ENCODE measurements around the gene APOM.

APOM gene

GRCh38 chr6:31686483-31686882, 30.8 kb downstream of the APOM start:
- no peak for DNase-seq

GRCh38 chr6:31687321-31687720, 31.6 kb downstream of the APOM start:
- DNase-seq = no peak

- no peak for DNase-seq
Measured at GRCh38 chr6:31687860-31688693, 32.4 kb downstream of the APOM start.

DNA sequence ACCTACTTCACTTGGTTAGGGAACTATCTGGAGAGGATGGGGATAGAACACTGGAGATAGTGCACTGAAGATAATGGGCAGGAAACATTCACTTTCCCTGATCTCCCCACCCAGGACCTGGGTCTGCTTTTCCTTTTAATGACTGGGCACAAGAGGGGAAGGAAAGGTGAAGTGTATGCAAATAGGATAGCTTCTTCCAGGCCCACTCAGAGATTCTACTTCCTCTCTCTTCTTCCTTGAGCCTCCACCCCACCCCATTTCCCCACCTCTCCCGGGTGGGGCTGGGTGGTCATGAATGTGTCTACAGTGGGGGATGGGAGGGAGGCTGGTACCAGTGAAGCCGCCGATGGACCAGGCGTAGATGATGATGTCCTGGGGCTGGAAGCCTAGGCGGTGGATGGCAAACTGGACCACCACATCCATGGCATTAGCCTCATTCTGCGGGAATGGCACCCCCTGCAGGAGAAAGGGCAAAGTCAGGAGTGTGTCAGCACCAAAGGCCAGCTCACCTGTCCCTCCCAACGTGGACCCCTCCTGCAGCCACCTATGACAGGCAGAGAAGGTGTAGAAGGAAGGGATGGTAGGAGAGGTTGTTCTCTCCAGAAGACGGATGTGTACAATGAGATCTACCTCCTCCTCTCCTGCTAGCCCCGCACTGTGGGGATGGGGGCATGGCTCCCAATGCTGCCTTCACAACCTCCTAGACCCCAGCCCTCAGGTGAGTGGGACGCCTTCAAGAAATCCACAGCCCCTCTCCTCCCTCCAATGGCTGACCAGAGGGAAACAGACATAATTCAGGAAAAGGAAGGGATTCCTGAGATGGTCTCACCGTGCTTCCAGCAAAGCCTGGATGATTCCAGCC, 33.8 kb downstream of the APOM start:
- DNase-seq = no peak

GRCh38 chr6:31690231-31691077, 34.8 kb downstream of the APOM start:
- no peak for DNase-seq

- DNase-seq = no peak
Measured at GRCh38 chr6:31691078-31691463, 35.4 kb downstream of the APOM start.

DNA sequence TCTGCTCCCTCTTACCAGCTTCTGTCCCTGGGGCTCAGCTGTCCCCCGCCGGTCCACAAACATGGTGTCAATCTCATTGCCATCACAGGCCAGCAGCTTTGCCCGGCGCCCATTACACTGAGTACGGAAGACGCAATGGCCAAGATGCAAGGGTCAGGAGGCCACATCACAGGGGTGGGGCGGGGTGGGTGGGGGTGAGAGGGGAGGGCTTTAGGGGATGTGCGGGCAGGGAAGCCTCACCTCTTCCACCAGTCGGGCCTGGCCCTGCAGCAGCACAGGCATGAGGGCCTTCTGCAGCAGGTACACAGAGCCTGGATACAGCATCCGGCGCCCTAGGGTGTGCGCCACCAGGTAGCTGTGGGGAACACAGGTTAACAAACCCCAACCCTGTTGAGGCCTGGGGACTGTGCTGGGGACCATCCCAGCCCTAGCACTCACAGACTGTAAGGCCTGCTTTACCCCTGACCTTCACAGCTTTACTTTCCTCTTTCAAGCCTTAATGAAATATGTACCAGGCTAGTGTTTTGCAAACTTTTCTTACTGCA, 35.9 kb downstream of the APOM start:
- no peak for DNase-seq

DNA sequence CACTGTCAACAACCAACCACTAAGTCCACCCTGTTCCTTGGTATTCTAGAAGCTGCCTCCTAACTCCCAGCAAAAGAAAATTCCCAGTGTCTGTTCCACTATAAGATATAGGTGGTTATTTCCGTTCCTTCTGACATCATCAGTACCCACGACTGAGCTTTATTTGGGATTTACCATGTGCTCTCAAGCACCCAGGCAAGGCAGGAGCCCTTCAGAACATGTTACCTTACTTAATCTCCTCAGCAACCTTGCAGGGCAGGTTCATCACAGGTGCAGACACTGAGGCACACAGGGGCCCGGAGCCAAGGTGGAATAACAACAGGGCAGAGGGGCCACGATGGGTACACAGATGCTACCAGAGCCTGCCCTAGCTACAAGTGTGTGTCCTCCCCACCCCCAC, 36.7 kb downstream of the APOM start:
- no peak for DNase-seq

DNA sequence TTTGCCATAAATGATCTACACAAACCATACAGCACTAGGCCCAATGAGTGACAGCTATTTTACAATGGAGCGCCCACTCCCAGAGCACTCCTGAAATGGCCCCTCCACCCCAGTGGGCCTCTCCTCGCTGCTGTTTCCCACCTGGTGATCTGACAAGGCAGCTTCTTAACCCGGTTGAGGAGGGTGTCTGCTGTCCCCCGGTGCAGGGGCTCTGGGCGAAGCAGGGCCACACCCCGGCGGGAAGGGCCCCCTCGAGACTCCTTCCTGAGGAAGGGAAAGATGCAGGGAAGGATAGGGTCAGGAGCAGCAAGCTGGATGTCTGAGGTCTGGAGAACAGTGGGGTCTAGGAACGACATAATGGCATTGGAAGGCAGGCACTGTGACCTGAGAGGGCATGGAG, 37.2 kb downstream of the APOM start:
- no peak for DNase-seq

GRCh38 chr6:31693535-31693934, 37.8 kb downstream of the APOM start:
- no peak for DNase-seq

DNA sequence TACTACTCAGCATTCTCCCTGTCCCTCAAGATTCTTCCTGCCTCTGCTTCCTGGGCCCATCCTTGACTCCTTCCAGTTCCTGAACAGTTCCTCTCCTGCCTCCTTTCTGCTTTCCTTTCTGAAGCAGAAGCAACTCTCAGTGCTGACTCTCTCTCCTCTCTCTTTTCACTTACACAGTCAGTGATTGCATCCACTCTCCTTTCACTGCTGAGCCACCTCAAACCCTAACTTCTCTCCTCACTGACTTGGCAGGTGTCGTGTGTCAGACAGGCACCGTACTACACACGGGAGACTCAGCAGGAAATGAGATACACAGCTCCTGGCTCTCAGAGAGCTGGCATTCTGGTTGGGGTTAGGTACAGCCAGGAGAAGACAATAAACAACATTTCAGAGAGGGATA, 41.9 kb downstream of the APOM start:
- DNase-seq = no peak

- no peak for DNase-seq
Measured at GRCh38 chr6:31700740-31701401, 45.2 kb downstream of the APOM start.

GRCh38 chr6:31701666-31702404, 46.1 kb downstream of the APOM start:
- peak in 1 of 2 experiments; percentile 10 for DNase-seq

GRCh38 chr6:31702405-31702818, 46.7 kb downstream of the APOM start:
- no peak for DNase-seq

DNA sequence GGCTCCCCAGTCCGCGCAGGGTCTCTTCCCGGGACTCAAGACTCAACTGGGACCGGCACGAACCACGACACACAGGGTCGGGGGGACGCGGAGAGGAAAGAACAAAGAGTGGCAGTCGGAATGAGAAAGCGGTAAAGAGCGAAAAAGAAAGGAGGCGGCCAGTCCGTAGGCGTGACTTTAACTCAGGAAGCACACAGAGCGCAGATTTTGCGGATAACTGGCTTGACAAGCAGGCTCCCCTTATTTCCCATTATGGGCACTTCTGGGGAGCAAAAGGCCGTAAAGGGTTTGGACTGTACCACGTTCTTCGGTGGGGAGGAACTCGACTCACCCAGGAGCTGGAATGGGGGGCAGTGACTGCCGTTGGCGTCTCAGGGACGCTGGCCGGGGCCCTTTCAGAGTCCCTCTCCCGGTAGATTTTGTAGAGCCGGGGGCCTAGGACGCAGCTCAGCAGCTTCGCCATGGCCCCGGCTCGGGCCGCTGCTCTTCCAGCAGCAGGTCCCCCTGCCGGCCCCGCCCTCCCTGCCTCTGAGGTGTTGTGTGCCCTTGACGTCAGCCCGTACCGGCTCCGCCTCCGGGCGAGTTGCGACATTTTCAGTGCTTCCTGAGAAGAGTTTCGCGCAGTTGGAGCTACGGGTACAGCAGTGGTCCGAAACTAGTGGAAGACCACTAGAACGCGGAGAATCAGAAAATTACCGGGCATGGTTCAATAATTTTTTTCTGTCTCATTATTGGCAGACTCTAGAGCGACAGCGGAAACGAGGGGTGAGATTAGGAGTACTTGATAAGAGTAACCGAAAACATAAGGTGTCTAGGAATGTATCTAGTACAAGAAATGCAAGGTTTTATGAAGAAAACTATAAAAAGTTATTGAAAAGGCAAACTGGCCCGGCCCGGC, 47.4 kb downstream of the APOM start, which contains the start of gene ABHD16A:
Gene ABHD16A (minus strand): TSS at position 506 of the 898 bp plus-strand sequence. CDS start 43 bp downstream, at position 463.
- peak; percentile 95 for DNase-seq

- no peak for DNase-seq
Measured at GRCh38 chr6:31705931-31706330, 50.2 kb downstream of the APOM start.

DNA sequence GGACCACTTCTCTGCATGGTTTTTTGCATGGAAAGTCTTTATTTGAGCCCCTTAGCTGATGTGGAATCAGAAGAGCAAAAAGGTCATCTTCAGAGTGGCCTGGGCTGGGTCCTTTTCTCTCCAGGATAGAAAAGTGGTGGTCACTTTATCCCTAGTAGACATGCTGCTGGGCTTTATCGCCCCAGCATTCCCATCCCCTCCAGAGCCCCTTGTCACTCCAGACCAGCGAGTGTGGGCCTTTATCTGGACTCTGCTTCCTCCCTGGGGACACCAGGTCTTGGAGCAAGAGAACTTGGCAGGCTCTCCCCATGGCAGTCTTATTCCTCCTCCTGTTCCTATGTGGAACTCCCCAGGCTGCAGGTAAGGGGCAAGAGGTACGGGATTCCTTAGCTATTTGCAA, 50.9 kb downstream of the APOM start, which contains the start of gene LY6G6F:
Gene LY6G6F (plus strand): TSS at position 268 of the 400 bp plus-strand sequence. CDS start 41 bp downstream, at position 309.
- no peak for DNase-seq

DNA sequence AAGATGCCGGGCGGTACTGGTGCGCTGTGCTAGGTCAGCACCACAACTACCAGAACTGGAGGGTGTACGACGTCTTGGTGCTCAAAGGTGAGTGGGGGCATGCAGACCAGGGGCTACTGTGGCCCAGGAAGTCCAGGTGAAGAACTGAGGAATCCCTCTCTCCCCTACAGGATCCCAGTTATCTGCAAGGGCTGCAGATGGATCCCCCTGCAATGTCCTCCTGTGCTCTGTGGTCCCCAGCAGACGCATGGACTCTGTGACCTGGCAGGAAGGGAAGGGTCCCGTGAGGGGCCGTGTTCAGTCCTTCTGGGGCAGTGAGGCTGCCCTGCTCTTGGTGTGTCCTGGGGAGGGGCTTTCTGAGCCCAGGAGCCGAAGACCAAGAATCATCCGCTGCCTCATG, 52.0 kb downstream of the APOM start:
- DNase-seq = no peak

All from NCI-H1930 (cell line).